HG02759 (cell line): ENCODE data around the gene NRP2.

Experiments
- ATAC-seq: cut with Tn5 transposase; IDR thresholded peaks from one replicate; pipeline ENCODE4 v1.9.1; 2021; ENCODE audit warnings: mild to moderate bottlenecking, moderate library complexity; ENCODE audit not compliant: unreplicated experiment

The NRP2 gene

DNA sequence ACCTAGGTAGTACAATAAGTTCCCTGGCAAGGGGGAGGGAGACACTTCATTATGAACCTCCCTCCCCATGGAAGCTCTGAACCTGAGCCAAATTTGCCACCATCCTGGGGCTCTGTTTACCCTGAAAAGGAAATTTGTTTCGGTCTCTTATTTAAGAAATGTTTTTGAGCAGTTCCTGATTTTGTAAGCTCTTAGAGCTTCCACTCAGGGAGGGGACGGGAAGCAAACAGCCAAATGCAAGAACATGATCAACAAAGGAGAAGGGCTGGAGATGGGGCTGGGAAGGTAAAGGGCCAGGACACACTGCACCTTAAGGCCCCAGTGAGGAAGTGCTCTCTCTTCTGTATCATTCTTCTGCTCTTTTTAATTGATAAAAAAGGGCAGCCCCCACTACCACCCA, 117.9 kb downstream of the NRP2 start:
- ATAC-seq: no peak

DNA sequence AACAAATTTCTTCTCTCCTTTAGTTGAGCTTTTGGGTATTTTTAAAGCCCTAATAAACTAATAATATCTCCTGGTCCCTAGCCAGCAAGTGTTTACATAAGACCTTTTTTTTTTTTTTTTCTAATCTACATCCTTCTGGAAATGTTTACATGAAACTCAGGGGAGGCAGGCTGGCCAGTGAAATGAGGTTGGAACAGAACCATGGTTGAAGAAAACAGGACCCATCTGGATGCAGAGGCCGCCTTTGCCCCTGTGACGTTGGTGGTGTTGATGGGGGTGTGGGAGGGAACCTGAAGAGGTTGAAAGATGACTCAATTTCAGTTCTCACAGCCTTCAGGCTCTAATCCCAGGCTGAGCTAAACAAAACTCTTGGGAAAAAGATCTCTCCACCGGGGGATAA, 118.5 kb downstream of the NRP2 start:
- ATAC-seq: no peak

DNA sequence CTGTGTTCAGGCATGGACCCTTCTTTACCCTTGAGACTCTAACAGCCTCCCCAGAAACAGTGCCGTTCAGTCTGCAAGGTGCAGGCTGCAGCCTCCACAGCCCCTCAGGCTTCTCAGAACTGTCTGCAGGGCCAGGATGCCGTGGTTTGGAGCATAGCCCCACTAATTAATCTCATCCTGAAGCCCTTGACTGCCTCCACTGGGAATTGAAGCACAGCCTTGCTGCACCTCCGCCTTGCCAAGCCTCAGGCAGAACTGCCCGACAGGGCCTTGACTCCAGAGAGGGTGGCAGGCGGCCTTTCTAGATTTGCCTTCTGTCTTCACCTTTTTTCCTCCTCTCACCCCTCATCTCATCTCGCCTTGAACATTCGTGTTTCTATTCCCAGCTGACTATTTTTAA, 119.8 kb downstream of the NRP2 start:
- ATAC-seq: no peak

DNA sequence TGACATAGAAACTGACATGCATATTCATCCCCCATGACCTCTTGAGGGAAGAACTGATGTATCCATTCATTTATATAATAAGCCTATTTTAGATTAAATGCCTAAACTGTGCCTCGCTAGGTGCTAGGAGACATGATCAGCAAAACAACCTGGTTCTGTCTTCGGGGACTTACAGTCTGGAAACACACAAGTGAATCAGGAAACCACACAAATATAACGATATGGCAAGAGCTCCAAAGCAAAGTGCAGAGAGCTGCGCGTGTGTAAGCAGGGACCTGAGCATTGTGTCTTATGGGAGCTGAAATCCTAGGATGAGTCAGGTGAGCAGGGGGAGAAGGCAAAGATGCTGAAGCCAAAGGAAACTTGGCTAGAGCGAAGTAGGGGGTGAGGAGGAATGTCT, 120.6 kb downstream of the NRP2 start:
- no peak for ATAC-seq

DNA sequence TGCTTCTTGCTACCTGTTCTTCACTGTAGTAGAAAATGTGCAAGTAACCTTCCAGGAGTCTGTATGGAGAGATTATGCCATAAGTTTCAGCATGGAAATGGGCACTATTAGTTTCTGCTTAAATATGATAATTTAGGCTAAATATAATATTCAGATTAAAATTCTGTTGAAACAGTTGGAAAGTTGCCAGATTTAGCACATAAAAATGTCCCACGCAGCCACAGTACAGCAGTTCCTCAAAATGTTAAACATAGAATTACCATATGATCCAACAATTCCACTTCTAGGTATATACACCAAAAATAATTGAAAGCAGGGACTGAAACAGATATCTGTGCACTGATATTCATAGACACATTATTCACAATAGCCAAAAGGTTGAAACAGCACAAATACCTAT, 121.2 kb downstream of the NRP2 start:
- ATAC-seq: no peak

DNA sequence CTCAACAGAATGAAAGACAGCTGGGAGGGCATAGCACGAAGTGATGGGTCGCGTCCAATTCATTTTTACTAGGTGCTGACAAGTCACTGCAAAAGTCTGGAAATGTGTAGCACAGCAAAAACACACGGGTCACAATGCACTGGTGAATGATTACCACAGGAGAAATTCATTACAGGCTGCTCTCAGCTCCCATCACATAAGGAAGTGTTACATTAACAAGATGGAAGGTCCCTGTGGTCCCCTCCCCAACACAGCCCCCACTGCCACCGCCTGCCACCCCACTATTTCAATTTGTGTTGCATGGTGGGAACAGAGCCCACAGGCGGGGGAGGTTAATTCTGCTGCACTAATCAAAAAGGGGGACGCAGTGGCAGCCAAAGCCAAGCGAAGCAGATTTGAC, 122.8 kb downstream of the NRP2 start:
- no peak for ATAC-seq

DNA sequence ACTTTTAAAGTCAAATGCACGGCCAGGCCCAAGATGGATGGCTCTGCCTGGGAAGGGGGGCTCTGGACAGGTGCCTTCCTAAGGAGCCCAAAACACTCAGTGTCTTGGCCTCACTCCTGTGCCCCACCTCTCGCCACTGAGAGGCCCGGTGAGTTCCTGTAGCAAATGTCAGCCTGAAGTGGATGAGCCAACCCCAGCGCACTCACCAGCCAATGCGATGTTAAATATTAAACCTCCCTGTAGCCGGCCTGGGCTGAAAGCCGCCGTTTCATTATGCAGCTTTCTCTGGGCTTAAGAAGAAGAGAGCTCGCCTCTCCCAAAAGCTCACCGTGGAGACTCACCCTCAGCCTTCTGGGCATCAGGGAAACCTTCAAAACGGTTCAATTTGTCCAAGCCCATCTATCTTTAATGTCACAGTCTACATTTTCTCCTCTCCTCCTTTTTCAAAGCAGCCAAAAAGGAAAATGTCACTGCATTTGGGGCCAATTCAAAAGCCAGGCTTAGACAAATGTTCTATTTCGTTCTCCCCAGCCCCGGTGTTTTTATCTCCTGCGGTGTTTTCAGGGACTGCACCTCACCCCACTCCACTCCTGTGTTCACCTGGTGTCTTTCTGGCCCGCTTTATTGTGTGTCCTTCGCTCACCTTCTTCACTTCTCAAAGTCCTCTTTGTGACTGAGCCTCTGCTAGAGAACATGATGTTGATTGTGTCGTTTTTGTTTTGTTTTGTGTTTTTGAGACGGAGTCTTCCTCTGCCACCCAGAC, 124.0 kb downstream of the NRP2 start:
- ATAC-seq: no peak

DNA sequence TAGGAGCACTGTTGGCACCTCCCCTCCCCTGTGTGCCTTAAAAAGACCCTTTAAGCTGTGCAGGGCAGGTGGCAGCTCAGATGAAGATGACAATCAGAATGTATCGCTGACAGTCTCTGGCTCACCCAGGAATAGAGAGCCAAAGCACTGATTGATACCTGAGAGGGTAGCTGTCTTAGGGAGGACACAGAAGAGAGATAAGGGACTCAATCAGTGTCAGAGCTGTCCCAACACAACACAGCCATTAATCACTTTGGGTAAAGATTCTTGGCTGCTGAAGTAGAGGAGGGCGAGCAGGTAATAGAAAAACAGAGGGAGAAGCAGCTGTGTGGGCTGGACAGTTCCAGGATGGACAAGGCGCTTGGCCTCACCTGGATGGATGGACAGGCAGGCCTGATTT, 124.9 kb downstream of the NRP2 start:
- no peak for ATAC-seq

DNA sequence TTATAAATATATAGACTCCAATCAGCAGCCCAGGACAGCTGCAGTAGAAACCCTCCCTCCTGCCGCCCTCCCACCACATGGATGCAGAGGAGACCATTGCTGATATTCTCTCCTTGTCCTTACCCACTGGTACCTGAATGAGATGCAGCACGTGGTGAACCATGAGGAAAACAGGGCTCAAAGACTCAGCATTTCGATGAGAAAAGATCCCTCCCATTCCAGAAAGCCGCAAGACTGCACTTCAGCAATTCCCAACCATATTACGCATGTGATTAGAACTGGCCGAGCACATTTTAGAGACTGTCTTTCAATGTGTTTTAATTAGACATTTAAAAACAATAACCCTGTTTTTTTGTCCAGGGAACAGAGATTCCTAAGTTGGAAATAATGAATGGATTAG, 125.5 kb downstream of the NRP2 start:
- no peak for ATAC-seq

DNA sequence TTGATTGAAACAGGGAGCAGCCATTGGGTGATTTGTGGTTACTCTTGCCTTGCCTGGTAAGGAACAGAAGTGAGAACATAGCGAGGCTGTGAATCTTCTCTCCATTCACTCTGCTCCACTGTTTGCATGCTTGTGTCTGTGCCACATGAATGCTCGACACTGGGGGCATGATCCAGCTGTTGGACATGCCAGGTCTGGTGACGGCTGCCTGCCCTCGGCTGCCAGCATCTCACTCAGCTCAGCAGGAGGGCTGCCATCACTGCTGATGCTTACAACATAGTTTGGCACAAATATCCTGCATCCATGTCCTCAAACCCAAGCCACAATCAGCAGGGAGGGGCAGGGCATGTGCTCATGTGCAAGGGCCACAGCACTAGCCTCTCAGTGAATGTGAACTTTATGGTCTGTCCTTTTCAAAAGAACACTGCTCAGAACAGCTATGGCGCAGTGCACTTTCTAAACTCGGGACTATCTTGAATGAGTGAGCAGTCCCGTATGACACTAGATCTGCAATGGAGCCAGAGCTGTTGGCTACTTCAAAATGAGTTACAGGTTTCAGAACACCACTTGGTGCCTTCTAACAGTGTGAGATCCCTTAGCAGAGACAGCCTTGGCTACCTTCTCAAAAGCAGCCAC, 126.3 kb downstream of the NRP2 start:
- no peak for ATAC-seq

DNA sequence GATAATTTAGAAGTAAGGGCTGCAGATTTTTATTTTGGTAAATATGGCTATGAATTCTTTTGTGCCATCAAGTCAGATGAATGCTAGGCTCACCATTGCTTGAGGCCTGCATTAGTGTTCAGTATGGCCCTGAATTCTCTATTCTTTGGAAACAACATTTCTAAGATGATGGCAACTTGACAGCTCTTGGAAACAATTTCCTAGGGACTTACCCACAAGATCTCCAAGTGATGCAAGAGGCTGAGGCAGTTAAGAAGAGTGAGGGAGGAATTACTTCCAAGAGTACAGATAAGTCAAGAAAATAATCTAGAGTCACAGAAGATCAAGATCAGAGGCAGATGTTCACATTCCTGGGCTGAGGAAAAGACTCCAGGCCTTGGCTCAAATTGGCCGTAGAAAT, 129.1 kb downstream of the NRP2 start:
- ATAC-seq: no peak

DNA sequence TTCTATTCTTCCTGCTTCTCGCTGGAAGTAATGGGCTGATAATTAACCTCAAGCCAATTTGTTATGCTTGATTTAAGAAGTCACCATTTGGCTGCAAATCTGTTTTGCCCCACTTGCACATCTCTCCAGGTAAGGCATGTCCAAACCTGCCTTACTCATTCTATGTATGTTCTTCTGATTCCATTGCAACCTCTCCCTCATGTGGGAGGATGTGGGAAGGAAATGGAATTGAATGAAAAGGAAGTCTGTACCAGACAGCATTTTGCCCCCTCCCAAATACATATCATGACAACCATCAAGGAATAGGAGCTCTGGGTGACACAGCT, 131.7 kb downstream of the NRP2 start:
- ATAC-seq: no peak

DNA sequence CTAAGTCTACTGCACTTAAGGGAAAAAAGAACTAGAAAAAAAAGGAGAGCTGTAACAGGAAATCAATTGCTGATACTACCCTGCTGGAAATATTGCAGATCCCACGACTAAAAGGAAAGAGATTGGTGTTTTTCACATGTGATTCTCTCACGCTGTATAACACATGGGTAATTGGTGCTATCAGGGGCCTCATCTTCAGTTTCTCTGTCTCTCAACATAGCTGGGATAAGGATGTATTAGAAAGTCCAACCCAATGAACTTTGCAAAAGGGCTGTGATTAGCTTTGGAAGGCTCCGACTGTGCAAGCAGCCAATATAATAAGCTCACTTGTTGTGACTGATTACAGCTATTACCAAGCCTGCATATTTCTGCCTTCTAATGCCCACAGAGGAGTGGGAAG, 133.4 kb downstream of the NRP2 start:
- no peak for ATAC-seq

DNA sequence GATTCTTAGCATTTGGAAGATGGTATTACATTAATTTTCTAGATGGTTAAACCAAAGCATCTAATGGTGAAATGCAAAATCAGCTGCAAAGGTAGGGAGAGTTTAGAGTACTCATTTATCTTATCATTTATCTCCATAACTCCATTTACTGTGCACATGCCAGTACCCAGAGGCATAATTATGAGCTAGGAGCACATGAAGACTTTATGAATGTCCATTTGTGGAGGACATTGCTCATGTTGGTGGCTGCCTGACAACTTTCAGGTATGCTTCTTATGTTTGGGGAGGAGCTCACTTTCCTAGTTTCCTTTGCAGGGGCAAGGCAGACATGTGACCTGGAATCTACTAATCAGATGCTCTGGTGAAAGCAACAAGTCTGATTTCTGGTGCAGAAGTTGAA, 134.0 kb downstream of the NRP2 start:
- ATAC-seq: no peak

DNA sequence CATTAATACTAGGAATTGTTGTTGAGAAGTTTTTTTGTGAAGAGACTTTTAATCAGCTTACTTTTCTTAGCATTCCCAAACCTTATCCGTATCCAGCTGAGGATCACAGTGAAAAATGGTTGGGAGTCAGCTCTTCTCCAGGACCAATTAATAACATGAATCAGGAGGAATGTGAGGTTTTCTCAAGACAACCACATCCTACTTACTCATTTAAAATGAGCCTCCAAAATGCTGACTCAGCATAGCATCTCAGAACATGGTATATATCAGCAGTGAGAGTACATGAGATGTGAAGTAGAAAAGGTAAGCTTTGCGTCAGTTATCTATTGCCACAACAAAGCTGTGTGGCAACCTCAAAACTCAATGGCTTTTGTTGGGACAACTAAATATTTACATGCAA, 140.3 kb downstream of the NRP2 start:
- no peak for ATAC-seq

DNA sequence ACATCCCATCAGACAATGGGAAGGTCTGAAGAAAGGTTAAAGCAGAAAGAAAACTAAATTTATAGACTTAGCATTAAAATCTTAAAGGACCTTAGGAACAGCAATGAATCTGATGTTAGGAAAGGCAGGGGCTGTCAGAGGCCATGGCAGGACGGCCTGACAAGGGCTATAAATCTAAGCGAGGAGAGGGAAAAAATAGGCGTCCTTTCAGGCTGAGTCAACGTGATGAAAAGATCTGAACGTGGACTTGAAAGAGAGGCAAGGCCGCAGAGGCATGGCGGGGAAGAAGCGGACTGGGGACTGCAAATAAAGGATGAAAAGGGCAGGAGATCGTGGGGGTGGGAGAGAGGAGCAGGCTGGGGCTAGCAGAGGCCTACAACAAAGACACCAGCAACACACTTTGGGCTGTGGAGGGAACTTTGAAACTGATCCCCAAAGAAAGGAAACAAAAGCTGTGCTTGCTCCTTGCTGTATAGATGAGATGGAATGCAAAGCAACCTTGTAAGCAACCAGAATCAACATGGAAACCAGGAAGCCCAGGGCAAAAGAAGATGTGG, 145.6 kb downstream of the NRP2 start:
- no peak for ATAC-seq

DNA sequence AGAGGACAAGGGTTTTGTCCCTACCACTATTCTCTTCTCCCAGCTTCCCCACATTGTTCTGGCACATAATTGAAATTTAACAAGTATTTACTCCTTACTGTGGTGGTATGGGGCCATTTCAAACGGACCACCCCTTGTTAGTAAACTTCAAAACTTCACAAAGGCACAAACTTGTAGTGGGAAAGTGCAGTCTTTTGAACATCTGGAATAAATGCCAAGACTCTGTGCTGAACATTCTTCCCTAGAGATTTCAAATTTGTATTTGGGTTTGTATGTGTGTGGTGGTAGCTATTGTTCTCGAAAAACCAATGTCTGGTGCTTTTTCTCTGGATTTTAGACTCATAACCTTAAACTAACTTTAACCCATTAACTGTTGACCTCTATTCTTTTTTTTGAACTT, 151.6 kb downstream of the NRP2 start:
- ATAC-seq: no peak

DNA sequence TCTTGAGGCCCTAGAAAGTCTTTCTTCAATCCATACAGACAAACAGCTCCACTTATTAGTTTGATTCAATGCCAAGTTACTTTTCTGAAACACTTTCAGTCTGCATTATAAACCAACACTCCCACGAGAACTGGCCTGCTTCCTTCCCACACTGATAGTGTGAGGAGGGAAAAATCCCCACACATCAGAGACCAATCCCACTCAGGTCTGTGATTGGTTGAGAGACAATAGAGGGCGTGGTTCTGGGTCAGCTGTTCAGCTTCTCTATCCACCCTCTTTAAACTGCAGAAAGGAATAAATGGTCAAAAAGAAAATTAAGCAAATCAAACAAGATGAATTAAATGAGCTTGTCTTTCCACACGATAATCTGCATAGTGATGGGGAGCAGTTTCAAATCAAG, 152.5 kb downstream of the NRP2 start:
- no peak for ATAC-seq

DNA sequence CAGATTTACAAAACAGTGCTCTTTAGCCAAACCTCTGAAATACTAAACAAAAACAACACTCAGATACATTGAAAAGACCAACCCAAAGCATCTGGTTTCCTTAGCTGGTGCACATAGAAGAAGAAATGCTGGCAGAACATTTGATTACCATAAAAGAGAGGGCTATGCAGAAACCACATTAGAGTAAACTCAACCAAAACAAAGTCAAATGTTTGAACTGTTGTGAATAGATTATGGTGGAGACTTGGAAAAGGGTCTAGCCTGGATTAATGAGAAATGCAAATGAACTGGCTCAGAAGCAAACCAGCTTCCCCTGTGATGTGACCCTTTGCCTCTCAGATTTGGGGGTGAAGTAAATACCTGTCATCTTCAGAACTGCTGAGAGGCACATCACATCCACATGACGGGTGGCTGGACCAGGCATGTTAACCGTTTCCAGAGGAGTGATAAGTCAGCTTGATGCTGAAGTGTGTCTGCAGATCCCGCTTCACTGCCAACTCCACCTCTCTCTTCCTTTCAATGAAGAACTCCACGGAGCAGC, 153.0 kb downstream of the NRP2 start:
- no peak for ATAC-seq

DNA sequence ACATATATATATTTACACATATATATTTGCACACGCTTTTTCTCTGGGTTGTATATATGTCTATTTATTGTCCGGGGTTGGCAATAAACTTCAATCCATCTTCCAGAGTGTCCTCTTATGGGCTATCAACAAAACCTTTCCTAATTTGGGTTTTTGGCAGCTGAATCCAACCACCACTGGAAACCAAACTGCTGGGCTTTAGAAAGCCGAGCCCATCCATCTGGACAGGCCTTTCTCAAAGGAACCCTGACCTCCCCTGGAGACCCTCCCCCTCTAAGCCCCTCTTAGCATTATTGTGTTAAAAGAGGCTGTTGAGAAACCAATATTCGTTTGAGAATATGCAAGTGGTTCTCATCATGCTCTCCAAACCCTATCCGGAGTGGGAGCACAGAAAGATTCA, 153.6 kb downstream of the NRP2 start:
- no peak for ATAC-seq

DNA sequence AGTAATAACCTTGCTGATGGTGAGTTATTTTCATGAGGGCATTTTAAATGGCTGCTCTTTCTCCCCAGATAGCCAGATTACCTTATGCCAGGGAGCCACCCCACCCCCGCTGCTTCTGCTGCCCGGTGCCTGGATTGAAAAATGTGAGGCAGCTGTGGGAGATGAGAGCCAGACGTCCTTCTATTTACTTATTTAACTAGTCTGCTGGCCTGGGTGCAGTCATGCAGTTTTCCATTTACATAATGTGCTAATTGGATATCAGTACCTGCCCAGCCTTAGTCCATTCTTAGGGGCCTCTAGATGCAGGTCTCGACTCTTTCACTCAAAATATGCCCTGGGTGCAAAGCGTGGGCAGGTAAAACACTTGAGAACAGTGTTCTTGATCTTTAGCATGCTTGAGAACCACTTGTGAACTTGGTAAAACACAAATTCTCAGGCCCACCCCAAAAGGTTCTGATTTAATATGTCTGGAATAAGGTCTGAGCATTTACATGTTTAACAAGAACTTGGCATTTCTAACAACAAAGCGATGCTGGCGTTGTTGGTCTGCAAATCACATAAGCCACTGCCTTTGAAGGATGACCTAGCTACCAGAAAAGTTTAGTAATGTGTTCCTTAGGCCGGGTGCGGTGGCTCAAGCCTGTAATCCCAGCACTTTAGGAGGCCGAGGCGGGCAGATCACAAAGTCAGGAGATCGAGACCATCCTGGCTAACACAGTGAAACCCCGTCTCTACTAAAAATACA, 154.3 kb downstream of the NRP2 start:
- ATAC-seq: no peak

DNA sequence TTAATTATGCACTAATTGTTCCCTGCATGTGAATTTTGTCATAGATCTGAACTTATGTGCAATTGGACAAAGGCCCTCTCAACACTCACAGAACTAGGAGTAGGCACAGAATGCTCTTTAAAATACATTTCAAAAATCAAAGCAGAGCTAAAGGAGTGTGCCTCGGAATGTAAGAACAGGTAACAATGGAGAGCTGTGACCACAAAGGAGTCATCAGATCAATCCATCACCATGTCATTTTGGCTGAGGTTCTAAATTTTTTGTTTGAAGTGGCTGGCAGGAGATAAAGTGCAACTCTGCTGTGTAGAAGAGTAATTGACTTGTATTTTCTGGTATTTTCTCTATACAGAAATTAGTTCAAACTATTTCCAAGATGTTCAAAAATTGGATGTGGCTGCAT, 155.4 kb downstream of the NRP2 start:
- no peak for ATAC-seq
